Left forelimb (tissue), 1 donor: ENCODE data around the gene COL28A1.
"Not testable (repeated sequence)": the region's sequence is repeated elsewhere in the genome, so short reads cannot be mapped to it uniquely, and the experiment has no call there.

ENCODE experiments used
- DNase-seq: peaks from one replicate; pipeline ENCODE4 v3.0.0-alpha.2; 2018; ENCODE audit warnings: low spot score

COL28A1 gene

GRCh38 chr7:7517754-7518153, 17.9 kb downstream of the COL28A1 start:
- no peak for DNase-seq

DNA sequence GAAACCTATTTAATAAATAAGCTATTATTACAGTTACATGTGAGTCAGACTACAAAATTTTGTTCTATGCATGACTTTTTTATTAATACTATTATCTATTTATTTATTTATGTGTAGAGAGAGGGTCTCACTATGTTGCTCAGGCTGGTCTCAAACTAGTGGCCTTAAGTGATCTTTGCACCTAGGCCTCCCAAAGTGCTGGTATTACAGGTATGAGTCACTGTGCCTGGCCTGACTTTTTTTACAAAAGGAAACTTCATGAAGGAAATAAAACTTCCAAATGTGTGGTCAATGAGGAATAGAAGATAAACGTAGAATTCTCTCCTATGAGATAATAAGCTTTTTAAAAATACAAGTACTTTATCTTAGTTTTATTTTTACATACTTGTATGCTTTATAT, 19.0 kb downstream of the COL28A1 start:
- no peak for DNase-seq

DNA sequence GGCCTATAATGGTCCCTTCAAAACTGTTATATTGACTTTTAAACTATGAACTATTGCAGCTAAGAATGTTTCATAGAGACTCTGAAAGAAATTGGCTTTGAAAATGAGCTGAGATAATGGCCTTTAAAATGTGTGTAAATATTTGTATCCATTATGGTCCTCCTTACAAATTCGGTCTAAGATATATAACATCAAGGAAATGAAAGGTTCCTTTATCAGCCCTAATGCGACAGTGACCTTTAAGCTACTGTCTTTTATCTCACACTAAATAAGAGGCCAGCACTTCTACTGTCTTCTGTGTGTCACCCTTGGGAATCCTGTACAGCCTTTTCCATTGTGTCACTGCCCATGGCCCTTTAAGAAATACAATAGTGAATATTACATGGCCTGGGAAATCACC, 19.5 kb downstream of the COL28A1 start:
- DNase-seq: no peak

- no peak for DNase-seq
Observed at GRCh38 chr7:7512861-7513597, 22.6 kb downstream of the COL28A1 start.

GRCh38 chr7:7510794-7511193, 24.9 kb downstream of the COL28A1 start:
- DNase-seq: no peak

GRCh38 chr7:7505915-7506314, 29.8 kb downstream of the COL28A1 start:
- DNase-seq: no peak

DNA sequence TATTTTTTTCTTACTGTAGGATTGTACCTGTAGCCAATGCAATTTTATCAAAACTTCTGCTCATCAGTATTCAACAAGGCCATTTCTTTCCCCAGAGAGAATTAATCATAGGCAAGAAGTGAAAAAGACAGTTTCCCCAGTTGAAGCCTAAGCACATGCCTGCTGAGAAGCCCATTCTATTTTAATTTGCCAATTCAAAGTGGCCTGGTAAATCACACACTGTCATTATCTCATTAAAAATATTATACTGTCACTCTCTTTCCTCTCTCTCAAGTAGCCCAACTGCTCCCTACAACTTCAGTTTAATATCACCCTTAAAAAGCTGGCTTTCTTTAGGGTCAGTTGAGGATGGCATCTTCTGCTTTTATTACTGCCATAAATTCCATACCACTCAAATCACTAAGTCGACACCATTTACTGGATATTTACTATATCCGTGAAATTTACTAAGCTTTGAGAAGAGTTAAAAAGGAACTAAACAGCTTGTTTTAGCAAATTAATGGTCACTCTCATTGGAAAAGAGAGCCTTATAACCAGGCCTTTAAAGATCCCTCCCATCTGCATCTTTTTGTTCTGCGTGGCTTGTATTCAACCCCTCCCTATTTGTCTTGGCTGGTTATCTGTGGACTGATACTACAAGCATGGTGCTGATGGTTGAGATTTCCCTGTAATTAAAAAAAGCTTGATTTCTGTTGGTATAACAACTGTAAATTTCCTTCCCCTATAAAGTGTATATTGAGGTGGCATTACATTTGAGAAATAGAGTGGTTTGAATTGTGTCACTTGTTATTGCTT, 30.6 kb downstream of the COL28A1 start:
- no peak for DNase-seq

- no peak for DNase-seq
Observed at GRCh38 chr7:7499892-7500291, 35.8 kb downstream of the COL28A1 start.

DNA sequence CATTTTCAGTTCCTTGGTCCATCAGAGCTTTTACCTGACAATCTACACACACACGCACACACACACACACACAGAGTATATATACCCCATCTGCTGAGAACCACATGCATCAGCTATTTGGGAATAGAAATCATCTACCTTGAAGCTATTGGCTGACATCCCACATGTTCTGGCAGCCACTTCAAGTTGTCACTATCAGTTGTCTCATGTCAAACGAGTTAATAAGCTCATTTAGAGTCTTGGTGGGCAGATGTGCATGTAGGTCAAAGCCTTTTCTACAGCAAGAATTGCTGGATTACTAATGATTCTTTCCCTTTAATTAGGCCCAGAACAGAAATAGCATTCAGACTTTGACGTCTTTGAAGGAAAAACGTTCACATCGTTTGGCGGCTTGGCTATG, 36.8 kb downstream of the COL28A1 start:
- no peak for DNase-seq

DNA sequence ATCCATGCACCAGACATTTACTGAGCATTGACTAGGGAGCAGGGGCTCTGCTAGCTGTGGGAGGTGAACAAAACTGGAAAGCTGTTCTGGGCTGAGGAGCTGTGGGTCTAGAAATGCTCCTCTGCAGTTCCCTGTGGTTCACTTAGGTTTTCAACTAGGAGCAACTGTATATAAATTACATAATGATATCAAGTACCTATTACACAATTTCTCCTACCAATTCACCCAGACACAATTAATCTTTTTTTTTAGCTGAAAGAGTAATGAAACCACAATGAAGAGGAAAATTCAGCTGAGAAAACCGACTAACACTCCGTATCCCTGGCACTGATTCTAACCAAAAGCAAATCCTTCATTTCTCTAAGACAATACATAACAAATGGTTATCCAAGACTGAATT, 39.4 kb downstream of the COL28A1 start:
- DNase-seq: no peak

DNA sequence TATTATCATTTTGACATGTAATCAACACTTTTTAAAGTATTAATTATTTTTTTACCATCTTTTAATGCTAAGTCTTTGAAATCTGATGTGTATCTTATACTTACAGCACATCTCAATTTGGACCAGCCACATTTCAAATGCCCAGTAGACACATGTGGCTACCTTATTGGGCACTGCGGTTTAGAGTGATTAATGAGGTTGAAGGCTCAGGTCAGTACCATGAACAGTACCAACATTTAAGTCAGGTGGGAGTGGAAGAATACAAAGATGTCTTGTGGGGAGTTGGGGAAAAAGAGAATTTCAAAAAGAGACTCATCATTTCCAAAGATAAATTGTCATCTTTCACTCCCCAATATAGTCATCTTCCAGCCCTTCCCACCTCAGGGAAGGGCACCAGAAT, 40.5 kb downstream of the COL28A1 start:
- DNase-seq: no peak

DNA sequence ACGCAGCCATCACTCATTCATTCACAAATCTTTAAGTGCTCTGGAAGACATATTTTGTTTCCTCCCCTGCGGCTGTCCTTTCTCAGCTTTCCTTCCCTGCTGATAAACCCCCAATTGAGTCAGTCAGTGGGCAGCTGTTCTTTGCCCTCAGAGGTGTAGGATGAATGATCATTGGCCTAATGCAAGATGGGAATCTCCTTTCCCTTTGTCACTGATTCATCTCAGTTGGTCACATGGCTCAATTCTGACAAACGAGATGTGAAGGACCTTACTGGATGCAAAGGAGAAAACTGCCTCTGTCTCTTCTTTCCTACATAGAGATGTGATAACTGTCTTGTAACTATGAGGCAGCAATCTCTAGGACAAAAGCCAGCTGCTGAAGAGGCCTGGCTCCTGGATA, 44.6 kb downstream of the COL28A1 start:
- no peak for DNase-seq

- no peak for DNase-seq
Observed at GRCh38 chr7:7490003-7490402, 45.7 kb downstream of the COL28A1 start.

DNA sequence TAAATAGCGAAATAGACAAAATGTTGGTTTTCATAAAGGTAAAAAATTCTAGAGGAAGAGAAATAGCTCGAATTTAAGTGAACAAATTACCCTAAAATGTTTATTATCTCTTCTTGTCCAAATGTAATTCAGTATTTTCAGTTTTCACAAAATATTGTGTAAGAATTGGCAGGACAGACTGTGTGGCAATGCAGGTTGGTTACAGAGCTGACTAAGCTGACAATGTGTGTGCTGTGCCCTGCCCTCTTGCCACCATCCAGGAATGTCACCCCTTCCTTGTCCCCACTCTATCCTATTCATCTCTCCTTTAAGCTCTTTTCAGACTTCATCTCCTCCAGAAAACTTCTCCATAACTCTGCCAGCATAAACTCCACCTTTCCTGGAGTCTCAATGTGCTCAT, 46.1 kb downstream of the COL28A1 start:
- DNase-seq: no peak

GRCh38 chr7:7486362-7486761, 49.3 kb downstream of the COL28A1 start:
- no peak for DNase-seq

GRCh38 chr7:7484072-7484471, 51.6 kb downstream of the COL28A1 start:
- DNase-seq: no peak

- DNase-seq: no peak
Observed at GRCh38 chr7:7481802-7482201, 53.9 kb downstream of the COL28A1 start.

- no peak for DNase-seq
Observed at GRCh38 chr7:7479275-7479805, 56.3 kb downstream of the COL28A1 start.

- no peak for DNase-seq
Observed at GRCh38 chr7:7478569-7478968, 57.1 kb downstream of the COL28A1 start.

- not testable (repeated sequence) for DNase-seq
Observed at GRCh38 chr7:7477641-7478040, 58.0 kb downstream of the COL28A1 start.

- DNase-seq: no peak
Observed at GRCh38 chr7:7476381-7476780, 59.3 kb downstream of the COL28A1 start.

- DNase-seq: no peak
Observed at GRCh38 chr7:7475601-7476000, 60.1 kb downstream of the COL28A1 start.

DNA sequence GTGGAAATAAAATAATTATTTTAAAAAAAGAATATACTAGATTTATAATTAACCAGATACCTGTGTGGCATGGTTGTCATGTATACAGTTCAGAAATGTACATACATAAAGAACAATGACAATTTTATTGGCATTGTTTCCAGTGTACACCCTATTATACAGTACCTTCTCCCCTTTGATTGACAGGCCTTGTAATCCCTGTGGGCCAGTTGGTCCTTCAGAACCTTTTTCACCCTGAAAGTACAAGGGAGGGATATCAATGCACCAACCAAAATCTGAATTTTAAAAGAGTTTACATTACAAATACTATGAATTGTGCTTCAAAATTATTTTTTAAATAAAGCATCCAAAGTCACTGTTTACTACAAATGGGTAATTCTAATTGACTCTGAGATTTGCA, 61.2 kb downstream of the COL28A1 start:
- DNase-seq: no peak
